SU-DHL-6 (cell line): ENCODE results near the gene TAF15.

ENCODE experiments used
- H2AFZ ChIP-seq: fragments of 200-600 bp; sonication (generic); 2 replicates; pipeline ENCODE4 v1.6.1; 2014; ENCODE audit warnings: low read depth, mild to moderate bottlenecking, moderate library complexity, mixed read lengths, antibody characterized with exemption, low read length; ENCODE audit not compliant: severe bottlenecking
- H3F3A ChIP-seq: fragments of 200-600 bp; shearing (Covaris generic); 2 replicates; pipeline ENCODE4 v1.6.0; 2016; ENCODE audit warnings: antibody characterized with exemption, mild to moderate bottlenecking; ENCODE audit not compliant: insufficient read depth
- H3K27ac ChIP-seq: fragments of 200-600 bp; sonication (generic); 2 replicates; pipeline ENCODE4 v1.5.1; 2016; ENCODE audit warnings: low read depth, mild to moderate bottlenecking, low read length, moderate library complexity, mixed read lengths
- H3K27me3 ChIP-seq: fragments of 200-600 bp; sonication (generic), shearing (Covaris generic); 2 replicates; pipeline ENCODE4 v1.6.0; 2014; ENCODE audit warnings: mild to moderate bottlenecking, low read length
- H3K36me3 ChIP-seq: fragments of 200-600 bp; sonication (generic); 2 replicates; pipeline ENCODE4 v1.6.1; 2014; ENCODE audit warnings: mild to moderate bottlenecking, low read length, mixed read lengths
- H3K4me2 ChIP-seq: fragments of 300-600, 200-600 bp; shearing (Covaris generic), sonication (generic); 2 replicates; pipeline ENCODE4 v1.6.0; 2014; ENCODE audit warnings: low read length, low read depth, mild to moderate bottlenecking; ENCODE audit not compliant: poor library complexity, severe bottlenecking
- H3K4me3 ChIP-seq: fragments of 200-600 bp; sonication (generic); 2 replicates; pipeline ENCODE4 v1.5.1; 2014; ENCODE audit warnings: antibody characterized with exemption, low read length, mild to moderate bottlenecking, mixed read lengths; ENCODE audit not compliant: insufficient read depth, poor library complexity, severe bottlenecking
- H3K79me2 ChIP-seq: fragments of 200-600 bp; sonication (generic); 2 replicates; pipeline ENCODE4 v1.6.1; 2014; ENCODE audit warnings: mild to moderate bottlenecking, low read length, moderate library complexity; ENCODE audit not compliant: insufficient read depth
- H3K9ac ChIP-seq: fragments of 200-600 bp; sonication (generic); 2 replicates; pipeline ENCODE4 v1.7.0; 2014; ENCODE audit warnings: mild to moderate bottlenecking, low read length
- H3K9me2 ChIP-seq: fragments of 200-600 bp; sonication (generic); replicated peaks from 2 replicates; pipeline ENCODE4 v1.6.1; 2014; ENCODE audit warnings: low read length; ENCODE audit not compliant: insufficient read depth
- H3K9me3 ChIP-seq: fragments of 200-600 bp; sonication (generic); 2 replicates; pipeline ENCODE4 v1.6.1; 2014; ENCODE audit warnings: low read length, mixed read lengths; ENCODE audit not compliant: insufficient read depth
- H4K20me1 ChIP-seq: fragments of 200-600 bp; sonication (generic); 2 replicates; pipeline ENCODE4 v1.6.1; 2014; ENCODE audit warnings: low read depth, mild to moderate bottlenecking, antibody characterized with exemption, low read length, moderate library complexity, mixed read lengths
- CTCF ChIP-seq: fragments of 200-600 bp; sonication (generic); IDR thresholded peaks from one replicate; pipeline ENCODE4 v1.5.1; 2017; ENCODE audit warnings: antibody characterized with exemption, mild to moderate bottlenecking, low read length, moderate library complexity; ENCODE audit not compliant: insufficient read depth, poor library complexity, severe bottlenecking
- EZH2phosphoT487 ChIP-seq: fragments of 200-600 bp; sonication (generic), shearing (Covaris generic); conservative IDR thresholded peaks from 2 replicates; pipeline ENCODE4 v1.6.1; 2018; ENCODE audit warnings: mild to moderate bottlenecking, antibody characterized with exemption, low read length, moderate library complexity, mixed read lengths

Gene TAF15

DNA sequence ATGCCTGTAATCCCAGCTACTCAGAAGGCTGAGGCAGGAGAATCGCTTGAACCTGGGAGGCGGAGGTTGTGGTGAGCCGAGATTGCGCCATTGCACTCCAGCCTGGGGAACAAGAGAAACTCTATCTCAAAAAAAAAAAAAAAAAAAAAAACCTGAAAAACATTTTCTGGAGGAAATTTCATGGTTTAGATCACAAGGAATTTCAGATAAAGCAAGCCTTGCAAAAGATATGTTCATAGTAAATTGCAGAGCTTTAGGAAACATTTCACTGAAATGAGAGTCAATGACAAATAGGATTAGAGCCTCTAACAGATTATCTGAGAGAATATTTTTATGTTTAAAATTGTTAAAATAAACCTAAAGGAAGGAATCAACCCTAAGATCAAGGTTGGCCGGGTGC is 3.2 kb downstream of the TAF15 start:
- H3K4me2 ChIP-seq = peak overlapping the region; percentile 6

DNA sequence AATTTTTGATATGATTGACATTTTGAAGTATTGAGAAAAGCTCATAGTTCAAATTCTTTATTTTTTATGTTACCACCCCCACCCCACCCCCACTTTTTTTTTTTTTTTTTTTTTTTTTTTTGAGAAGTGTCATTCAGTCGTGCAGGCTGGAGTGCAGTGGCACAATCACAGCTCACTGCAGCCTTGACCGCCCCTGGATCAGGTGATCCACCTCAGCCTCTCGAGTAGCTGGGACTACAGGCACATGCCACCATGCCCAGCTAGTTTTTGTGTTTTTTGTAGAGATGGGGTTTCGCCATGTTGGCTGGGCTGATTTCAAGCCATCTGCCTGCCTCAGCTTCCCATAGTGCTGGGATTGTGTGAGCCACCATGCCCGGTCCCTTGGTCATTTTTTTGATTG is 7.4 kb downstream of the TAF15 start:
- no peak for TF ChIP-seq EZH2phosphoT487
- no peak for TF ChIP-seq CTCF
- H3K79me2 ChIP-seq = peaks cover 100% of the 10 kb centered on the region
- peaks cover 20% of the 10 kb centered on the region for H3F3A ChIP-seq
- H3K27me3 ChIP-seq = no peaks in the 10 kb centered on the region
- no peak overlapping the region for H2AFZ ChIP-seq
- no peak overlapping the region for H3K4me3 ChIP-seq
- peaks cover 68% of the 10 kb centered on the region for H4K20me1 ChIP-seq
- no peaks in the 10 kb centered on the region for H3K9me3 ChIP-seq
- no peak overlapping the region for H3K27ac ChIP-seq
- H3K9ac ChIP-seq = no peak overlapping the region
- H3K36me3 ChIP-seq = peaks cover 52% of the 10 kb centered on the region
- no peaks in the 10 kb centered on the region for H3K9me2 ChIP-seq
- no peak overlapping the region for H3K4me2 ChIP-seq

More for the DNA sequence above, 3.2 kb downstream of the TAF15 start:
- Histone ChIP-seq H3K27ac (no peak overlapping the region), H3K36me3 (peaks cover 20% of the 10 kb centered on the region), H3K9me2 (no peaks in the 10 kb centered on the region), H3K4me3 (no peak overlapping the region), H3K27me3 (no peaks in the 10 kb centered on the region), H3K9ac (no peak overlapping the region), H4K20me1 (peaks cover 55% of the 10 kb centered on the region), H3K9me3 (no peaks in the 10 kb centered on the region), H3K79me2 (peaks cover 82% of the 10 kb centered on the region), H2AFZ (no peak overlapping the region), H3F3A (peaks cover 24% of the 10 kb centered on the region)
- TF ChIP-seq CTCF (no peak), EZH2phosphoT487 (no peak)

GRCh38 chr17:35817196-35817595 is 7.9 kb downstream of the TAF15 start:
- Histone ChIP-seq H2AFZ (no peak overlapping the region), H3K27me3 (no peaks in the 10 kb centered on the region), H3K9ac (no peak overlapping the region), H3K36me3 (peaks cover 53% of the 10 kb centered on the region), H3F3A (peaks cover 20% of the 10 kb centered on the region), H3K27ac (no peak overlapping the region), H3K79me2 (peaks cover 98% of the 10 kb centered on the region), H3K4me2 (no peak overlapping the region), H4K20me1 (peaks cover 66% of the 10 kb centered on the region), H3K9me3 (no peaks in the 10 kb centered on the region), H3K9me2 (no peaks in the 10 kb centered on the region), H3K4me3 (no peak overlapping the region)
- no peak for TF ChIP-seq EZH2phosphoT487
- TF ChIP-seq CTCF = no peak
